Measurements from ENCODE around the gene DNAAF6.
A peak's percentile ranks its signal among the peaks of the same experiment; 100 is the strongest.
"Not testable (repeated sequence)": the region's sequence is repeated elsewhere in the genome, so short reads cannot be mapped to it uniquely, and the experiment has no call there.

The DNAAF6 gene

GRCh38 chrX:107205770-107206696, at the start of gene DNAAF6, which contains the start of gene NUP62CL:
DNAAF6 (plus strand) TSS chrX:107206611; CDS start chrX:107212876, 6,265 bp downstream.
NUP62CL (minus strand) TSS chrX:107206433; CDS start chrX:107175146, 31,287 bp downstream.
- DNase-seq (ENCODE audit: low read depth) = peak; percentile 53

GRCh38 chrX:107157618-107158017, 48.8 kb upstream of the DNAAF6 start:
- not testable (repeated sequence) for DNase-seq (ENCODE audit: low read depth)

- DNase-seq (ENCODE audit: low read depth) = no peak
Measured at GRCh38 chrX:107167163-107167921, 39.1 kb upstream of the DNAAF6 start.

- no peak for DNase-seq (ENCODE audit: low read depth)
Measured at GRCh38 chrX:107168257-107168656, 38.2 kb upstream of the DNAAF6 start.

- no peak for DNase-seq (ENCODE audit: low read depth)
Measured at GRCh38 chrX:107168712-107169111, 37.7 kb upstream of the DNAAF6 start.

GRCh38 chrX:107171369-107172102, 34.9 kb upstream of the DNAAF6 start:
- DNase-seq (ENCODE audit: low read depth) = no peak

- no peak for DNase-seq (ENCODE audit: low read depth)
Measured at GRCh38 chrX:107197319-107197718, 9.1 kb upstream of the DNAAF6 start.

- not testable (repeated sequence) for DNase-seq (ENCODE audit: low read depth)
Measured at GRCh38 chrX:107198074-107198473, 8.3 kb upstream of the DNAAF6 start.

GRCh38 chrX:107199491-107199890, 6.9 kb upstream of the DNAAF6 start:
- no peak for DNase-seq (ENCODE audit: low read depth)

GRCh38 chrX:107204068-107204605, 2.3 kb upstream of the DNAAF6 start:
- DNase-seq (ENCODE audit: low read depth) = no peak

GRCh38 chrX:107206697-107207065, 270 bp downstream of the DNAAF6 start:
- DNase-seq (ENCODE audit: low read depth) = no peak

- no peak for DNase-seq (ENCODE audit: low read depth)
Measured at GRCh38 chrX:107207089-107207488, 678 bp downstream of the DNAAF6 start.

GRCh38 chrX:107207943-107208342, 1.5 kb downstream of the DNAAF6 start:
- no peak for DNase-seq (ENCODE audit: low read depth)

- DNase-seq (ENCODE audit: low read depth) = no peak
Measured at GRCh38 chrX:107213477-107213876, 7.1 kb downstream of the DNAAF6 start.

- no peak for DNase-seq (ENCODE audit: low read depth)
Measured at GRCh38 chrX:107226757-107227156, 20.3 kb downstream of the DNAAF6 start.

GRCh38 chrX:107227780-107228485, 21.5 kb downstream of the DNAAF6 start:
- DNase-seq (ENCODE audit: low read depth) = no peak

GRCh38 chrX:107228486-107228819, 22.0 kb downstream of the DNAAF6 start:
- DNase-seq (ENCODE audit: low read depth) = no peak

- no peak for DNase-seq (ENCODE audit: low read depth)
Measured at GRCh38 chrX:107272431-107272921, 66.1 kb downstream of the DNAAF6 start.

- DNase-seq (ENCODE audit: low read depth) = no peak
Measured at GRCh38 chrX:107273795-107274194, 67.4 kb downstream of the DNAAF6 start.

- no peak for DNase-seq (ENCODE audit: low read depth)
Measured at GRCh38 chrX:107288676-107289075, 82.3 kb downstream of the DNAAF6 start.

- DNase-seq (ENCODE audit: low read depth) = no peak
Measured at GRCh38 chrX:107290019-107290418, 83.6 kb downstream of the DNAAF6 start.

All from stimulated activated CD4-positive, alpha-beta T cell treated with anti-CD3 and anti-CD28 coated beads, Interleukin-2, amount 100 ng/mL, for 4 hours (primary cell).